Spleen (tissue), 7 donors: ENCODE data around the gene CBLC.

Source experiments
- POLR2A ChIP-seq, 3 donors: fragments of 450-650 bp; IDR thresholded peaks; one replicate each; pipeline ENCODE4 v1.5.1; 2017; ENCODE audit warnings: antibody characterized with exemption in 3 of 3, mild to moderate bottlenecking in 1 of 3
- TF ChIP-seq, protein P1 (sequence below), 11 experiments: fragments of 200-600 bp in 7 of 11; fragments of 450-650 bp in 4 of 11; sonication (generic) in 4 of 11; IDR thresholded peaks in 8 of 11; conservative IDR thresholded peaks in 3 of 11; 1 replicate in 7 of 11; 2 replicates in 4 of 11; pipeline versions ENCODE4 v1.4.0 to v1.8.0; 2016 to 2021; ENCODE audit warnings: antibody characterized with exemption in 11 of 11, inconsistent platforms in 4 of 11, mild to moderate bottlenecking in 1 of 11
- donor health status: DM: no; HTN: no; CAD: no; lungs with moderate emphysema.
- donor health status: DM: no; HTN: no; CAD: no.
- donor health status: DM: no; HTN: no; CAD: no.

DNA sequence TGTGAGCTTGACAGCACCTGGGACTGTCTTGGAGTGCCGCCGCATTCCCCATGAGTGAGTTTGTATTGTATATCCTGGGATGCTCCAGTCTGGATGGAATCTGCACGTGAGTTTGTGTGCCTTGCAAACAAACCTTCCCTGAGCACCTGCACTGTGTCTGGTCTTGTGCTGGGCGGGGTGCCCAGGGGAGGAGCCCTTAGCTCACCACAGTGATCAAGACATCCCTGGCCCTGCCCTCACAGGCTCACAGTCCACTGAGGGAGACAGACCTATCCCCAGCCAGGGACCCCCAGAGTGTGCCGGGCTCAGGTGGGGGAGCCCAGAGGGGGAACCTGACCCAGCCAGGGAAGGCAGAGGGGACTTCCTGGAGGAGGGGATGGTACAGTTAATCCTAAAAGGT is 29.5 kb downstream of the CBLC start:
- no peak for TF ChIP-seq POLR2A (IDR thresholded peaks at IDR 0.05)
- TF ChIP-seq, protein P1, sequence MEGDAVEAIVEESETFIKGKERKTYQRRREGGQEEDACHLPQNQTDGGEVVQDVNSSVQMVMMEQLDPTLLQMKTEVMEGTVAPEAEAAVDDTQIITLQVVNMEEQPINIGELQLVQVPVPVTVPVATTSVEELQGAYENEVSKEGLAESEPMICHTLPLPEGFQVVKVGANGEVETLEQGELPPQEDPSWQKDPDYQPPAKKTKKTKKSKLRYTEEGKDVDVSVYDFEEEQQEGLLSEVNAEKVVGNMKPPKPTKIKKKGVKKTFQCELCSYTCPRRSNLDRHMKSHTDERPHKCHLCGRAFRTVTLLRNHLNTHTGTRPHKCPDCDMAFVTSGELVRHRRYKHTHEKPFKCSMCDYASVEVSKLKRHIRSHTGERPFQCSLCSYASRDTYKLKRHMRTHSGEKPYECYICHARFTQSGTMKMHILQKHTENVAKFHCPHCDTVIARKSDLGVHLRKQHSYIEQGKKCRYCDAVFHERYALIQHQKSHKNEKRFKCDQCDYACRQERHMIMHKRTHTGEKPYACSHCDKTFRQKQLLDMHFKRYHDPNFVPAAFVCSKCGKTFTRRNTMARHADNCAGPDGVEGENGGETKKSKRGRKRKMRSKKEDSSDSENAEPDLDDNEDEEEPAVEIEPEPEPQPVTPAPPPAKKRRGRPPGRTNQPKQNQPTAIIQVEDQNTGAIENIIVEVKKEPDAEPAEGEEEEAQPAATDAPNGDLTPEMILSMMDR (IDR thresholded peaks at IDR 0.05 in 8 of 11, conservative IDR thresholded peaks at IDR 0.05 in 3 of 11): no peak
